NCI-H526 (cell line): ENCODE measurements around the gene SORCS2.

ENCODE experiments used
- DNase-seq, 2 experiments: peaks; one replicate each; lab custom pipeline; 2025; lab: John Stamatoyannopoulos, UW

SORCS2 gene

GRCh38 chr4:7763106-7763505, 570.8 kb downstream of the SORCS2 start:
- DNase-seq = no peak

GRCh38 chr4:7763788-7764187, 571.5 kb downstream of the SORCS2 start:
- no peak for DNase-seq

- no peak for DNase-seq
Measured at GRCh38 chr4:7764466-7764865, 572.1 kb downstream of the SORCS2 start.

- no peak for DNase-seq
Measured at GRCh38 chr4:7765666-7766065, 573.3 kb downstream of the SORCS2 start.

GRCh38 chr4:7766086-7766485, 573.7 kb downstream of the SORCS2 start:
- DNase-seq = no peak

- DNase-seq = no peak
Measured at GRCh38 chr4:7766661-7767345, 574.5 kb downstream of the SORCS2 start.

- no peak for DNase-seq
Measured at GRCh38 chr4:7767526-7767925, 575.2 kb downstream of the SORCS2 start.

- DNase-seq = no peak
Measured at GRCh38 chr4:7767966-7768365, 575.6 kb downstream of the SORCS2 start.

GRCh38 chr4:7768736-7769135, 576.4 kb downstream of the SORCS2 start:
- DNase-seq = no peak

GRCh38 chr4:7769396-7770223, 577.3 kb downstream of the SORCS2 start:
- DNase-seq = no peak

GRCh38 chr4:7770224-7771050, 578.1 kb downstream of the SORCS2 start:
- DNase-seq = peak in 1 of 2 experiments; percentile 33

GRCh38 chr4:7771056-7771455, 578.7 kb downstream of the SORCS2 start:
- DNase-seq = no peak

- peak in 1 of 2 experiments; percentile 49 for DNase-seq
Measured at GRCh38 chr4:7771541-7772507, 579.5 kb downstream of the SORCS2 start.

GRCh38 chr4:7772711-7773385, 580.5 kb downstream of the SORCS2 start:
- no peak for DNase-seq

- DNase-seq = no peak
Measured at GRCh38 chr4:7773401-7774180, 581.3 kb downstream of the SORCS2 start.

GRCh38 chr4:7774301-7775294, 582.3 kb downstream of the SORCS2 start:
- no peak for DNase-seq

- no peak for DNase-seq
Measured at GRCh38 chr4:7775396-7775795, 583.1 kb downstream of the SORCS2 start.

GRCh38 chr4:7777017-7777710, 584.8 kb downstream of the SORCS2 start:
- DNase-seq = no peak
